Measurements from ENCODE around the gene GABBR2. TPM values are rescaled to one million over a fixed set of nuclear protein-coding genes. Genes with fewer than 3 reads are reported as not detected.

GABBR2 gene
- total RNA-seq, 4 donors from 2014 or later = 0.32 to 1.7 TPM; not detected in 2

GRCh38 chr9:98550206-98550820 lies 158.4 kb downstream of the GABBR2 start:
- no peak overlapping the region for H3K4me3 ChIP-seq
- no peaks in the 10 kb centered on the region for H3K4me1 ChIP-seq
- no peaks in the 10 kb centered on the region for H3K9me3 ChIP-seq
- no peak overlapping the region for H3K27ac ChIP-seq
- DNase-seq (ENCODE audit: low spot score in 2 of 2) = no peak
- no peaks in the 10 kb centered on the region for H3K27me3 ChIP-seq
- no peaks in the 10 kb centered on the region for H3K36me3 ChIP-seq
- 75% methylated on average over 7 of the region's 7 CpGs for WGBS
- TF ChIP-seq POLR2A (IDR thresholded peaks at IDR 0.05) = no peak
- no peak for TF ChIP-seq CTCF (IDR thresholded peaks at IDR 0.05)
- no peak for TF ChIP-seq EP300 (IDR thresholded peaks at IDR 0.05)

GRCh38 chr9:98549401-98549800 lies 159.3 kb downstream of the GABBR2 start:
- Histone ChIP-seq H3K4me1 (no peaks in the 10 kb centered on the region), H3K27me3 (no peaks in the 10 kb centered on the region), H3K27ac (no peak overlapping the region), H3K36me3 (no peaks in the 10 kb centered on the region), H3K9me3 (no peaks in the 10 kb centered on the region), H3K4me3 (no peak overlapping the region)
- DNase-seq (ENCODE audit: low spot score in 2 of 2) = no peak
- no peak for TF ChIP-seq POLR2AphosphoS5 (IDR thresholded peaks at IDR 0.05)
- no peak for TF ChIP-seq CTCF (IDR thresholded peaks at IDR 0.05)
- TF ChIP-seq POLR2A (IDR thresholded peaks at IDR 0.05) = no peak
- no peak for TF ChIP-seq EP300 (IDR thresholded peaks at IDR 0.05)
- 80% methylated on average over 3 of the region's 3 CpGs for WGBS

GRCh38 chr9:98547606-98548005 lies 161.1 kb downstream of the GABBR2 start:
- no peaks in the 10 kb centered on the region for H3K36me3 ChIP-seq
- TF ChIP-seq POLR2AphosphoS5 (IDR thresholded peaks at IDR 0.05) (no peak), CTCF (IDR thresholded peaks at IDR 0.05) (no peak), EP300 (IDR thresholded peaks at IDR 0.05) (no peak), POLR2A (IDR thresholded peaks at IDR 0.05) (no peak)
- no peak overlapping the region for H3K4me3 ChIP-seq
- H3K9me3 ChIP-seq = no peaks in the 10 kb centered on the region
- DNase-seq (ENCODE audit: low spot score in 2 of 2) = no peak
- WGBS = 91% methylated on average over 2 of the region's 2 CpGs
- H3K27ac ChIP-seq = no peak overlapping the region
- no peaks in the 10 kb centered on the region for H3K27me3 ChIP-seq
- H3K4me1 ChIP-seq = no peaks in the 10 kb centered on the region

- Histone ChIP-seq H3K27me3 (no peaks in the 10 kb centered on the region), H3K27ac (no peak overlapping the region), H3K4me1 (no peaks in the 10 kb centered on the region), H3K9me3 (no peaks in the 10 kb centered on the region), H3K4me3 (no peak overlapping the region), H3K36me3 (no peaks in the 10 kb centered on the region)
- 70% methylated on average over 4 of the region's 4 CpGs for WGBS
- no peak for DNase-seq (ENCODE audit: low spot score in 2 of 2)
- TF ChIP-seq EP300 (IDR thresholded peaks at IDR 0.05) (no peak), POLR2A (IDR thresholded peaks at IDR 0.05) (no peak), CTCF (IDR thresholded peaks at IDR 0.05) (no peak)
These were observed 163.7 kb downstream of the GABBR2 start for GRCh38 chr9:98545021-98545420.

- H3K4me3 ChIP-seq = no peak overlapping the region
- H3K36me3 ChIP-seq = no peaks in the 10 kb centered on the region
- 84% methylated on average over 16 of the region's 16 CpGs for WGBS
- H3K27ac ChIP-seq = no peak overlapping the region
- H3K9me3 ChIP-seq = no peaks in the 10 kb centered on the region
- DNase-seq (ENCODE audit: low spot score in 2 of 2) = no peak
- no peaks in the 10 kb centered on the region for H3K4me1 ChIP-seq
- TF ChIP-seq POLR2A (IDR thresholded peaks at IDR 0.05) = no peak
- no peaks in the 10 kb centered on the region for H3K27me3 ChIP-seq
These were observed 167.0 kb downstream of the GABBR2 start for GRCh38 chr9:98541684-98542230.

GRCh38 chr9:98540476-98540875 lies 168.3 kb downstream of the GABBR2 start:
- no peaks in the 10 kb centered on the region for H3K36me3 ChIP-seq
- H3K4me1 ChIP-seq = no peaks in the 10 kb centered on the region
- H3K9me3 ChIP-seq = no peaks in the 10 kb centered on the region
- H3K4me3 ChIP-seq = no peak overlapping the region
- TF ChIP-seq POLR2A (IDR thresholded peaks at IDR 0.05) = no peak
- WGBS = 91% methylated on average over 4 of the region's 4 CpGs
- no peaks in the 10 kb centered on the region for H3K27me3 ChIP-seq
- no peak overlapping the region for H3K27ac ChIP-seq
- no peak for DNase-seq (ENCODE audit: low spot score in 2 of 2)

Measured in suprapubic skin (tissue), 4 donors.